Loucy (cell line): Measurements from ENCODE around the gene ATOX1.

Experiments used
- H2AFZ ChIP-seq: fragments of 200-600 bp; sonication (generic); 2 replicates; pipeline ENCODE4 v1.6.0; 2016; ENCODE audit warnings: antibody characterized with exemption, mild to moderate bottlenecking, low read length, moderate library complexity
- H3F3A ChIP-seq: fragments of 200-600 bp; 2 replicates; pipeline ENCODE4 v1.6.0; 2016; ENCODE audit warnings: antibody characterized with exemption, low read depth, mild to moderate bottlenecking
- H3K27me3 ChIP-seq: fragments of 200-600 bp; sonication (generic); 2 replicates; pipeline ENCODE4 v1.6.1; 2014; ENCODE audit warnings: low read length, mild to moderate bottlenecking; ENCODE audit not compliant: insufficient read depth, poor library complexity, severe bottlenecking
- H3K36me3 ChIP-seq: fragments of 200-600 bp; sonication (generic); 2 replicates; pipeline ENCODE4 v1.6.1; 2016; ENCODE audit warnings: low read length; ENCODE audit not compliant: insufficient read depth
- H3K4me1 ChIP-seq: fragments of 200-600 bp; sonication (generic); 2 replicates; pipeline ENCODE4 v1.5.1; 2014; ENCODE audit warnings: low read length, mild to moderate bottlenecking; ENCODE audit not compliant: insufficient read depth, poor library complexity, severe bottlenecking
- H3K4me2 ChIP-seq: fragments of 200-600 bp; sonication (generic); 2 replicates; pipeline ENCODE4 v1.6.0; 2014; ENCODE audit warnings: antibody characterized with exemption, low read length, low read depth, mild to moderate bottlenecking; ENCODE audit not compliant: poor library complexity, severe bottlenecking
- H3K4me3 ChIP-seq: fragments of 200-600 bp; sonication (generic); 2 replicates; pipeline ENCODE4 v1.5.1; 2014; ENCODE audit warnings: low read length, mild to moderate bottlenecking, mixed read lengths; ENCODE audit not compliant: poor library complexity, severe bottlenecking
- H3K79me2 ChIP-seq: fragments of 200-600 bp; sonication (generic); 2 replicates; pipeline ENCODE4 v1.6.1; 2014; ENCODE audit warnings: low read length; ENCODE audit not compliant: insufficient read depth
- H3K9ac ChIP-seq: fragments of 200-600 bp; sonication (generic); 2 replicates; pipeline ENCODE4 v1.6.0; 2014; ENCODE audit warnings: mild to moderate bottlenecking, low read depth, low read length, moderate library complexity; ENCODE audit not compliant: poor library complexity, severe bottlenecking
- H3K9me2 ChIP-seq: fragments of 200-600 bp; sonication (generic); replicated peaks from 2 replicates; pipeline ENCODE4 v1.6.1; 2016; ENCODE audit warnings: low read depth, low read length, mixed read lengths
- H3K9me3 ChIP-seq: fragments of 200-600 bp; sonication (generic); 2 replicates; pipeline ENCODE4 v1.6.1; 2014; ENCODE audit warnings: mild to moderate bottlenecking, antibody characterized with exemption, low read length, low read depth; ENCODE audit not compliant: insufficient read depth
- H4K20me1 ChIP-seq: fragments of 200-600 bp; sonication (generic); 2 replicates; pipeline ENCODE4 v1.6.0; 2014; ENCODE audit warnings: antibody characterized with exemption, low read length, mild to moderate bottlenecking; ENCODE audit not compliant: insufficient read depth, poor library complexity, severe bottlenecking
- EZH2phosphoT487 ChIP-seq: fragments of 200-600 bp; IDR thresholded peaks from 2 replicates; pipeline ENCODE4 v1.6.1; 2018; ENCODE audit warnings: antibody characterized with exemption, mild to moderate bottlenecking, moderate library complexity, borderline replicate concordance
- TF ChIP-seq, protein P1 (sequence below): fragments of 200-600 bp; sonication (generic); conservative IDR thresholded peaks from 2 replicates; pipeline ENCODE4 v1.5.1; 2014; ENCODE audit warnings: mild to moderate bottlenecking, antibody characterized with exemption, low read length

The ATOX1 gene

DNA sequence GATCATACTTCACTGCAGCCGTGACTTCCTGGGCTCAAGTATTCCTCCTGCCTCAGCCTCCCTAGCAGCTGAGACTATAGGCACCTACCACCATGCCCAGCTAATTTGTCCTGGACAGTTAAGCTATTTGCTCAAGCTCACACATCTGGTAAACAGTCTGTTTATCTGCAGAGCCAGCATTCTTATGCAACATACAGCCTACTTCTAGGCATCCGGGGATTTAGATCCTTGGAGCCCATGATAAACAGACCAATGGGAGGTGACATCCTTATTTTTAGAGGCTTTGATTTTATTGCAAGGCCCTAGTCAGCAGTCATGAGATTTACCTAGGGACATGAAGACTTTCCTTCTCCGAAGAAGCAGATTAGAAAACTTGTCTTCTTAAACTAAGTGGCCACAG, 21.0 kb downstream of the ATOX1 start:
- Histone ChIP-seq H3K36me3 (no peaks in the 10 kb centered on the region), H3K79me2 (no peaks in the 10 kb centered on the region), H3K4me2 (no peak overlapping the region), H3K27me3 (no peaks in the 10 kb centered on the region), H3K9me2 (no peaks in the 10 kb centered on the region), H3K9me3 (no peaks in the 10 kb centered on the region), H2AFZ (no peak overlapping the region), H3K4me3 (no peak overlapping the region), H3K9ac (no peak overlapping the region), H4K20me1 (no peaks in the 10 kb centered on the region), H3K4me1 (no peaks in the 10 kb centered on the region), H3F3A (no peaks in the 10 kb centered on the region)
- TF ChIP-seq, protein P1, sequence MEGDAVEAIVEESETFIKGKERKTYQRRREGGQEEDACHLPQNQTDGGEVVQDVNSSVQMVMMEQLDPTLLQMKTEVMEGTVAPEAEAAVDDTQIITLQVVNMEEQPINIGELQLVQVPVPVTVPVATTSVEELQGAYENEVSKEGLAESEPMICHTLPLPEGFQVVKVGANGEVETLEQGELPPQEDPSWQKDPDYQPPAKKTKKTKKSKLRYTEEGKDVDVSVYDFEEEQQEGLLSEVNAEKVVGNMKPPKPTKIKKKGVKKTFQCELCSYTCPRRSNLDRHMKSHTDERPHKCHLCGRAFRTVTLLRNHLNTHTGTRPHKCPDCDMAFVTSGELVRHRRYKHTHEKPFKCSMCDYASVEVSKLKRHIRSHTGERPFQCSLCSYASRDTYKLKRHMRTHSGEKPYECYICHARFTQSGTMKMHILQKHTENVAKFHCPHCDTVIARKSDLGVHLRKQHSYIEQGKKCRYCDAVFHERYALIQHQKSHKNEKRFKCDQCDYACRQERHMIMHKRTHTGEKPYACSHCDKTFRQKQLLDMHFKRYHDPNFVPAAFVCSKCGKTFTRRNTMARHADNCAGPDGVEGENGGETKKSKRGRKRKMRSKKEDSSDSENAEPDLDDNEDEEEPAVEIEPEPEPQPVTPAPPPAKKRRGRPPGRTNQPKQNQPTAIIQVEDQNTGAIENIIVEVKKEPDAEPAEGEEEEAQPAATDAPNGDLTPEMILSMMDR, result no peak
- TF ChIP-seq EZH2phosphoT487, result no peak

DNA sequence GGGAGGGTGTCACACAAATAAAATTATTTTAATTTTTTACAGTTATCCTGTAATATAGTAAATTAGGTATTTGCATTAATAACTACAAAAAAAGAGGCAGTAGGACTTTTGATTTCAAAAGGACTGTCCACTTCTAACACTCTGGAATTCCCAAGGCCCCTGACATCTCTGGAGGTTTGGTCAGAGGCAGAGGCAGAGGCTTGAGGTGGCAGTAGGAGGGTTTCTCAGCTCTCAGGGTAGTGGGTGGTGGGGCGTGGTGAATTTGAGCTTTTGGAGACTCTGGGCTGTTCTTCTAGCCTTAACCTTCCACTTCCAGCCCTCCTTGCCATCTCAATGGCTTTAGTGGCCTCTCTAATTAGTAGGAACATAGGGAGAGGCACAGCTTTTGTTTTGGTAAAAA, 22.8 kb downstream of the ATOX1 start:
- Histone ChIP-seq H2AFZ (no peak overlapping the region), H3K4me3 (no peak overlapping the region), H3K9me2 (no peaks in the 10 kb centered on the region), H3K9me3 (no peaks in the 10 kb centered on the region), H3K4me1 (no peaks in the 10 kb centered on the region), H3K4me2 (no peak overlapping the region), H3K79me2 (no peaks in the 10 kb centered on the region), H3K9ac (no peak overlapping the region), H3F3A (no peaks in the 10 kb centered on the region), H4K20me1 (no peaks in the 10 kb centered on the region), H3K36me3 (no peaks in the 10 kb centered on the region), H3K27me3 (no peaks in the 10 kb centered on the region)
- TF ChIP-seq, protein P1, result no peak
- no peak for TF ChIP-seq EZH2phosphoT487

DNA sequence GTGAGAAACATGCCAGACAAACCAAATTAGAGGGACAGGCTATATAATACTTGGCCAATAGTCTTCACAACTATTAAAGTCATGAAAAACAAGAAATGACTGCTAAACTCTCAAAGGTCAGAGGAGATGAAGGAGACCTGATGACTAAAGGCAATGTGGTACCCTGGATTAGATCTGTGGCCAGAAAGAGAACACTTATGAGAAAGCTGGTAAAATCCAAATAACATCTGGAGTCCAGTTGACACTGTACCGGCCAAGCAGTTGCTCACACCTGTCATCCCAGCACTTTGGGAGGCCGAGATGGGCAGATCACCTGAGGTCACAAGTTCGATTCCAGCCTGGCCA, 24.4 kb downstream of the ATOX1 start:
- Histone ChIP-seq H4K20me1 (no peaks in the 10 kb centered on the region), H3K79me2 (no peaks in the 10 kb centered on the region), H2AFZ (no peak overlapping the region), H3K27me3 (no peaks in the 10 kb centered on the region), H3F3A (no peaks in the 10 kb centered on the region), H3K36me3 (no peaks in the 10 kb centered on the region), H3K4me2 (no peak overlapping the region), H3K4me1 (no peaks in the 10 kb centered on the region), H3K9ac (no peak overlapping the region), H3K9me3 (0 out of 2 replicates have a peak, but pooled peaks cover 3% of the 10 kb centered on the region), H3K4me3 (no peak overlapping the region), H3K9me2 (no peaks in the 10 kb centered on the region)
- no peak for TF ChIP-seq EZH2phosphoT487
- TF ChIP-seq, protein P1, result no peak
